Measurements from ENCODE around the gene ZNF845.
"Not testable (repeated sequence)": the region's sequence is repeated elsewhere in the genome, so short reads cannot be mapped to it uniquely, and the experiment has no call there.

ZNF845 gene

DNA sequence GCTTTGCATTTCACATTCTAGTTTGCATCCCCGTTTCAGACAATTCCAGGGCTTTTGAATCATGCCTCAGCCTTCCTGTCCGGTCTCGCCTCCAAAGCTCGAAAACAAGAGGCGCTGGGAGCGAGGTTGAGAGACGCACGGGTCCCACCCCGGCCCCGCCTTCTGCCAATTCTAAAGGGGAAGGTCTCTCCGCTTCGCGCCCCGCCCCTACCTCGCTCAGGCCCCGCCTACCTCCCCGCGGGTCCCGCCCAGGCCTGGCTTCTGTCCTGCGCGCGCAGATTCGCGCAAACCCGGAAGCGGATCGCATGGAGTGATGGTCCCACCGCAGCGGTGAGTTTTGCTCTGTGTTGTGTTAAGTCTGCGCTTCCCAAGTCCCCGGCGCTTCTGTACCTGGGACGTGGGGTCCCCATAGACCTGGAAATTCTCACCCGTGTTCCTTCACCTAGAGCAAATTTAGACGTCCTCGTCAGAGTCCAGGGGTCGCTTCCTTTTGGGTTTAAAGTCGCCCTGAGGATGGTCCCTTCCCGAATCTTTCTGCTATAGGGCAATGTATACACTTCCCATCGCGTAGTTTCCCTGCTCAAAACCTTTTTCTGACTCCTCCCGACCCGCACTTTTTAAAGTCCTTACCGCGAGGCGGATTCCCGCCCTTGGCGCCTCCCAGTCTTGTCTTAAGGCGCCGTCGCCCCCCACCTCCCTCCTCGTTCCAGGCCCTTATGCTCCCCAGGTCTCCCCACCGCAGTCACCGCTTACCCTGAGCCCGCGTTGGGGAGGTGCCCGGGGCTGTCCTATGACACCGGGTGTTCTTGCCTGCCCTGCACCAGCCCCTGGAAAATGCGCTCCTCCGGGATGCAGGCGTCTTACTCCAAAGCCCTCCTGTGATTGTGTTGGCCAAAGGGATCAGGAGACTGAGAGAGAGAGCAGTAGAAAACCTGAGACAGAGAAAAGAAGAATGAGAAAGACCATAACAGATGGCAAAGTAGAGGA, at the start of gene ZNF845:
Gene ZNF845 (plus strand): TSS at position 287 of the 987 bp plus-strand sequence. CDS start 7,559 bp downstream, outside the sequence.
- peak; percentile 95 for DNase-seq (ENCODE audit: low read depth)

DNA sequence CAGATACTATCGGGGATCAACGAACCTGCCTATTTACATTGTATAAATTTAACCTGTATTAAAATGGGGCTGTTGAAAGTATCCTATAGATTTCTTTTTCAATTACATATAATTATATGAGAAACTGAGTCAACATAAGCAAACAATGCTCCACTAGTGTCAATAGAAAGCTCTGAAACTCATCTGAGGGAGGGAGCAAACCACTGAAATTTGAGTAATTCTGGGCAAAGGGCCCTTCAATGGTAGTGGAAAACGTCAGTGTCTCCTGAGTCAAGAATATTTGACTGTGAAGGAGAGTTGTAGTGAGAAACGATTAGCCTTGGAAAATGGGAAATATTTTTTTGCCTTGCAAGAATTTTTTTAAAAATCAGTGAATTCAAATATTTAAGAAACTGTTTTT, 48.5 kb upstream of the ZNF845 start:
- DNase-seq (ENCODE audit: low read depth), result no peak

DNA sequence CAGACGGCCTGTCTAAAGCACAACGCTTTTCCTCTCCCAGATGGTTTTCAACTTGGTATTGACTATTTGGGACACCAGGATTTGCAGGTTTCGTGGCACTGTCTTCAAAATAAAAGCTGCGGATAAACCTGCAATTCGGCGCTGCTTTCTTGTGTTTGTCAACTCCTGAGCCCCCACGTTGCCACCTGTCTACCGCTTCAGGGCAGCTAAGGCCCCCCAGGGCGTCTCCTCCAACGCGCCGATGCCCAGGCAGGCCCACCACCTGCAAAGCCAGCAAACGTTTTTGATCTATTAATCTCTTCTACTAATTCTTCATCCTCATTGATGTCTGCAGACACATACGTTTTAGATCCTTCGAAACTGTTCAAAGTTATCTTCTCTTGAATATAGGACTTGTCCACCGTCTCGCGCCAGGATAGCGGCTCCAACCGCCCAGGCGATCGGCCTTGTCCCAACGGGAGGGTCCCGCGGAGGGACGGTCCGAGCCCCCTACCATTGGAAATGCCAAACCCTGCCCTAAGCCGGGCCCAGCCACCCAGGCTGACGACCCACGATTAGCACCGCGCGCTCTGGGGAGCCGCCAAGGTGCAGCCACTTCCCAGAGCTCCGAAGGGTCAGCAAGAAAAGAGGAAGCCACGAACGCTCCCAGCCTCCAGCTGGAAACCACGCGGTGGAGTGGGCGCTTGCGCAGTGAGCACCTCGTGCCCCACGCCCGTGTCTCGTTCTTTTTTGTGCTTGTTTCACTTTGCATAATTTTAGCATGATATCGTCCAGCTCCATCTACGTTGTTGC, 42.6 kb upstream of the ZNF845 start:
- DNase-seq (ENCODE audit: low read depth), result no peak

DNA sequence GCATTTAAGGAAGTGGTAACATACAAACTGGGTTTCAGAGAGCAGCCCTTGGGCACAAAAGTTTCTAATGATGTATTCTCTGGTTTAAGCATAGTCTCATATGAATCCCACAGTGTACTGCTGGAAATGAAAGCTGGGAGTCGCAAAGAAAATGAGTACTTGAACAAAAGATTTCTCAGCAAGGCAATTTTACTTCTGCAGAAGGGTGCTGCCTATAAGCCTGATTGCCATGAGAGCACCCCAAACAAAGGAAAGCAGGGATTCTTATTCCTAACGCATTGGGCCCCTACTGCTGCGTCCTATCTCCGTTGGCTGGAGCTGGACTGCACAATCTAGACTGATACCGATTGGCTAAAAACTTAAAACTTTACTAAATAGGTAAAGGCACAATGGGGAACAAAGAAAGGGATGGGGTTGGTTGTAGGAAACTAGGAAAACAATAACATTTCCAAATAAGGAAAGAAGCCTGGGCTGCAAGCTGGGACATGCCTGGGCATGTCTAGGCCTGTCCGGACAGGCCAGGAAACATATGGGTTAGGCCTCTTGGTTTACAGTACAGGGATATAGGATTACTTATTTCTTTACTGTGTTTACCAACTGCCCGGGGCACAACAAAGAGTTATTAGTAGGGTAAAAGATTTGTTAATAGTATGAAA, 38.6 kb upstream of the ZNF845 start:
- DNase-seq (ENCODE audit: low read depth), result no peak

- not testable (repeated sequence) for DNase-seq (ENCODE audit: low read depth)
These were observed 32.2 kb upstream of the ZNF845 start for GRCh38 chr19:53301341-53301740.

GRCh38 chr19:53308339-53308811, 25.2 kb upstream of the ZNF845 start:
- DNase-seq (ENCODE audit: low read depth), result no peak

- no peak for DNase-seq (ENCODE audit: low read depth)
These were observed 22.5 kb upstream of the ZNF845 start for GRCh38 chr19:53311044-53311443.

DNA sequence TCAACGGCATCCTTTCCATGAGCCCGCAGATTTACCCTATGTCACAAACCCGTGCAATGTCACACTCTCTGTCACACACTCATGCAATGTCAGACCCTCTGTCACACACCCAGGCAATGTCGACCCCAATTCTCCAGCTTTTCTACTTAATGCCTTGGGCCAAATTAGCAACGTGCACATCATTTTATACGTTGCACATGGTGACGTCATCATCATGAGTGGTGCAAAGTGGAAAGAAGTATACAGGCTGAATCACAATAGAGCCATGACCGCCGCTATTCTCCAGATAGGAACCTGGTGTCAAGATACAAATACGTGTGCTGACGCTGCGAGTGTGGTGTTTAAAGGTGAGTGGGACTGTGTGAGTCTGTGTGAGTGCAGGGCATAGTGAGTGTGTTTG, 21.7 kb upstream of the ZNF845 start:
- DNase-seq (ENCODE audit: low read depth), result no peak

GRCh38 chr19:53328967-53329366, 4.6 kb upstream of the ZNF845 start:
- DNase-seq (ENCODE audit: low read depth), result peak; percentile 3

DNA sequence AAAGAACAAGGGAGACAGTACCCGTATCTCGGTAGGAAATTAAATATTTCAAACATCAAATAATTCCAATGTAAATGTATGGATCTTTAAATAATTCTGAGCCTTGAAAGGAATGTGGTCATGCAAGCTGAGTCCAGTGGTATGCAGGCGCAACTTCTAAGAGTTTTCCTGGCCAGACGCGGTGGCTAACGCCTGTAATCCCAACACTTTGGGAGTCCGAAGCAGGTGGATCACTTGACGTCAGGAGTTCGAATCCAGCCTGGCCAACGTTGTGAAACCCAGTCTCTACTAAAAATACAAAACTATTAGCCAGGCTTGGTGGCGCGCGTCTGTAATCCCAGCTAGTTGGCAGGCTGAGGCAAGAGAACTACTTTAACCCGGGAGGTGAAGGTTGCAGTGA, 1.1 kb upstream of the ZNF845 start:
- no peak for DNase-seq (ENCODE audit: low read depth)

DNA sequence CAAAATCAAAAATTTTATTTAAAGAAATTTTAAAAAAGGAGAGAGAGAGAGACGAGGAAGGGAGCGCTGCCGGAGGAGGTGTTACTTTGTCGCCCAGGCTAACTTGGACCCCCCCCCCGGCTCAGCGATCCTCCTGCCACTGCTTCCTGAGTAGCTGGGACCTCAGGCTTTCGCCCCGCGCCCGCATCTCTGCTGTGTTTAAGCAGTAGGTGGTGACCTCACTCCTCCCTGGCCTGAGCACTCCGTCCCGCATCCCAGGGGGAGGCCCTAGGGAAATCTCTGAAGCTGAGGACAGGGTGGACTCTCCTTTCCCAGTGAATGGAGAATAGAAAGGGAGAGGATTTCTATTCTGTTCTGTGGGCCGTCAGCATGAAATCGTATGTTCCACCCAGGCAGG, 485 bp upstream of the ZNF845 start:
- no peak for DNase-seq (ENCODE audit: low read depth)

DNA sequence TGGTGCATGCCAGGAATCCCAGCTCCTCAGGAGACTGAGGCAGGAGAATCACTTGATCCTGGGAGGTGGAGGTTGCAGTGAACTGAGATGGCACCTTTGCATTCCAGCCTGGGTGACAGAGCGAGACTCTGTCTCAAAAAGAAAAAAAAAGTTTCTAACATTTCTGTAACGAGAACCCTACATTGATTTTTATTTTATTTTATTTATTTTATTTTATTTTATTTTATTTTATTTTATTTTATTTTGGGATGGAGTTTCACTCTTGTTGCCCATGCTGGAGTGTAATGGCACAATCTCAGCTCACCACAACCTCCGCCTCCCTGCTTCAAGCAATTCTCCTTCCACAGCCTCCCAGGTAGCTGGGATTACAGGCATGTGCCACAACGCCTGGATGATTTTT, 10.9 kb downstream of the ZNF845 start:
- not testable (repeated sequence) for DNase-seq (ENCODE audit: low read depth)

- no peak for DNase-seq (ENCODE audit: low read depth)
These were observed 22.2 kb downstream of the ZNF845 start for GRCh38 chr19:53355739-53356138.

DNA sequence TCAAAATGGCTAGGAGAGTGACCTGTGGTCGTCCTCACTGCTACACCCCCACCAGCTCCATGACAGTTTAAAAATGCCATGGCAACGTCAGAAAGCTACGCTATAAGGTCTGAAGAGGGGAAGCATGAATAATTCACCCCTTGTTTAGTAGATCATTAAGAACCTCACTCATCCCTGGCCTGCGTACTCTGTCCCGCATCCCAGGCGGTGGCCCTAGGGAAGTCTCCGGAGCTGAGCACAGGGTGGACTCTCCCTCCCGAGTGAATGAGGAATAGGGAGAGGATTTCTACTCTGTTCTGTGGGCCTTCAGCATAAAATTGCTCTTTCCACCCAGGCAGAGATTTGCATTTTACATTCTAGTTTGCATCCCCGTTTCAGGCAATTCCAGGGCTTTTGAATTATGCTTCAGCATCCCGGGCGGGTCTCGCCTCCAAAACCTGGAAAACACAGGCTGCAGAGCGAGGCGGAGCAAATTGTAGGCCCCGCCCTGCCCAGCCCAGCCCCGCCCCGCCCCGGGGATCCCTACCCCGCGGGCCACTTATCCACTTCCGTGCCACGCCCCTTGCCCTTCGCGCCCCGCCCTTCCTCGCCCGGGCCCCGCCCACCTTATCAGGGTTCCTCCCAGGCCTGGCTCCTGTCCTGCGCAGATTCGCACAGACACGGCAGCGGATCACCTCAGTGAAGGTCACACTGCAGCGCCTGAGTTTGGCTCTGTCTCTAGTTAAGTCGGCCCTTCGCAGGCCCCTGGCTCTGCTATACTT, 24.5 kb downstream of the ZNF845 start:
- no peak for DNase-seq (ENCODE audit: low read depth)

DNA sequence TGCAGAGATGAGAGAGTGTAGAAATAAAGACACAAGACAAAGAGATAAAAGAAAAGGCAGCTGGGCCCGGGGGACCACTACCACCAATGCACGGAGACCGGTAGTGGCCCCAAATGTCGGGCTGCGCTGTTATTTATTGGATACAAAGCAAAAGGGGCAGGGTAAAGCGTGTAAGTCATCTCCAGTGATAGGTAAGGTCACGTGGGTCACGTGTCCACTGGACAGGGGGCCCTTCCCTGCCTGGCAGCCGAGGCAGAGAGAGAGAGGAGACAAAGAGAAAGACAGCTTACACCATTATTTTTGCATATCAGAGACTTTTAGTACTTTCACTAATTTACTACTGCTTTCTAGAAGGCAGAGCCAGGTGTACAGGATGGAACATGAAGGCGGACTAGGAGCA, 26.5 kb downstream of the ZNF845 start:
- DNase-seq (ENCODE audit: low read depth), result not testable (repeated sequence)

- peak; percentile 78 for DNase-seq (ENCODE audit: low read depth)
These were observed 31.8 kb downstream of the ZNF845 start, which contains the start of gene ZNF525 for GRCh38 chr19:53365134-53365898. ZNF525 (plus strand) TSS chr19:53365705; CDS start chr19:53372282, 6,577 bp downstream.

GRCh38 chr19:53365899-53366493, 32.4 kb downstream of the ZNF845 start:
- peak; percentile 55 for DNase-seq (ENCODE audit: low read depth)

DNA sequence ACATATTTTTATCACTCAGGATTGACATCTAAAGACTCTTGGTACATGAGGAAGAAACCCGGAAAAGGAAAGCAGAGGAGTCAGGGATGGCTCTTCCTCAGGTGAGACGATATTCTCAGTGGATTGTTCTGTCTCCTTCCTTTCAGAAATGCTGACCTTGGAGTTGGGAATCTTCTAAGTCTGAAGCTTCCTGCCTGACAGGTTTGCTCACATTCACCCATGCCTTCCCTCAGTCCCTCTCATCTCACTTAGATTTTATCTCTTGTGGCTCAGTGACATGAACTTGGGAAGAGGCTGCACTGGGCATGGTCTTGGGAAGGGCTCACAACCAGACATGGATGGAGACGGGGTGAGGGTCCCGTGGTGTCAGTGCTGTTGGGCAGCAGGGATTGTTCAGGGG, 38.6 kb downstream of the ZNF845 start:
- DNase-seq (ENCODE audit: low read depth), result no peak

GRCh38 chr19:53374288-53374687, 40.7 kb downstream of the ZNF845 start:
- no peak for DNase-seq (ENCODE audit: low read depth)

DNA sequence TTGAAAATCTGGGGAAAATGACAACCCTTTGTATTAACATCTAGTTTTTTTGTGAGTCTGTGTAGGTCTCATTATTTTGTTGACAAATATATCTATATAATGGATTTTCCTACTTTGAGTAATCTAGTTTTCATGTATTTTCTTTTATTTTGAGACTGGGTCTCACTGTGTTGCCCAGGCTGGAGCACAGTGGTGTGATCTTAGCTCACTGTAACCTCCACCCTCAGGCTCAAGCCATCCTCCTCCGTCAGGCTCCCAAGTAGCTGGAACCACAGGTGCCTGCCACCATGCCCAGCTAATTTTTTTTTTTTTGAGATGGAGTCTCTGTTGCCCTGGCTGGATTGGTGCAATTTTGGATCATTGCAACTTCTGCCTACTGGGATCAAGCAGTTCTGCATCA, 41.2 kb downstream of the ZNF845 start:
- DNase-seq (ENCODE audit: low read depth), result no peak

All from EH (cell line).